K562 (cell line): Measurements from ENCODE around the gene PFKFB2. TPM values are rescaled to one million over a fixed set of nuclear protein-coding genes. Genes with fewer than 3 reads are reported as not detected.

Experiments used
- ATF3 ChIP-seq, 2 experiments: fragments of 450-650 bp in 1 of 2; sonication (generic) in 1 of 2; formaldehyde crosslinking in 1 of 2; IDR thresholded peaks in 1 of 2; conservative IDR thresholded peaks in 1 of 2; 2 replicates each; pipeline versions ENCODE4 v1.6.1 to v1.8.1; 2016 to 2023; ENCODE audit warnings: mild to moderate bottlenecking in 2 of 2, moderate library complexity in 2 of 2, inconsistent platforms in 1 of 2, missing genetic modification reagents in 1 of 2
- CTBP1 ChIP-seq: fragments of 450-650 bp; IDR thresholded peaks from 2 replicates; pipeline ENCODE4 v1.6.1; 2016; ENCODE audit warnings: borderline replicate concordance
- HMG20B ChIP-seq: fragments of 250-450 bp; sonication (Bioruptor Pico); IDR thresholded peaks from 2 replicates; pipeline ENCODE4 v1.5.0; 2021; ENCODE audit warnings: mild to moderate bottlenecking
- NCOA2 ChIP-seq, 2 experiments: fragments of 450-650 bp; IDR thresholded peaks; 2 replicates each; pipeline ENCODE4 v1.6.1; 2018; ENCODE audit warnings: mild to moderate bottlenecking in 2 of 2, moderate library complexity in 1 of 2; ENCODE audit not compliant: partially characterized antibody in 2 of 2
- NCOR1 ChIP-seq: fragments of 450-650 bp; IDR thresholded peaks from 2 replicates; pipeline ENCODE4 v1.6.1; 2016; ENCODE audit warnings: mild to moderate bottlenecking, moderate library complexity
- NR2C2 ChIP-seq, 2 experiments: fragments of 200-800 bp in 1 of 2; sonication (Bioruptor generic) in 1 of 2; sonication (generic) in 1 of 2; formaldehyde crosslinking in 1 of 2; IDR thresholded peaks; 2 replicates each; pipeline versions ENCODE4 v1.6.1 to v1.8.0; 2016 to 2022; ENCODE audit warnings: mild to moderate bottlenecking in 1 of 2, missing compliant biosample characterization in 1 of 2, missing genetic modification characterization in 1 of 2, missing genetic modification reagents in 1 of 2
- PCBP2 ChIP-seq: fragments of 200-400 bp; formaldehyde crosslinking; IDR thresholded peaks from 2 replicates; pipeline ENCODE4 v1.6.1; 2018; ENCODE audit warnings: low read length, low read depth, mild to moderate bottlenecking, moderate library complexity; ENCODE audit not compliant: poor library complexity, severe bottlenecking
- PKNOX1 ChIP-seq: fragments of 450-650 bp; IDR thresholded peaks from 2 replicates; pipeline ENCODE4 v1.6.1; 2016
- PPARD ChIP-seq: fragments of 250-450 bp; sonication (Bioruptor Pico); IDR thresholded peaks from 2 replicates; pipeline ENCODE4 v1.8.0; 2022; ENCODE audit warnings: inconsistent platforms, mild to moderate bottlenecking, moderate library complexity
- RCOR1 ChIP-seq, 2 experiments: IDR thresholded peaks; 2 replicates each; pipeline ENCODE4 v1.6.1; 2012; ENCODE audit warnings: low read depth in 2 of 2, low read length in 2 of 2, borderline replicate concordance in 1 of 2, improper control_type of control experiment in 1 of 2
- RUNX1 ChIP-seq: sonication (generic); IDR thresholded peaks from 2 replicates; pipeline ENCODE4 v1.6.1; 2016; ENCODE audit warnings: antibody characterized with exemption, low read depth
- ZNF197 ChIP-seq: fragments of 200-800 bp; sonication (Bioruptor generic); IDR thresholded peaks from 2 replicates; pipeline ENCODE4 v1.6.1; 2016; ENCODE audit warnings: low read depth, missing genetic modification characterization, missing compliant biosample characterization
- ZNF318 ChIP-seq, 2 experiments: fragments of 450-650 bp; IDR thresholded peaks; 2 replicates each; pipeline ENCODE4 v1.6.1; 2016; ENCODE audit warnings: mild to moderate bottlenecking in 2 of 2, borderline replicate concordance in 1 of 2, low read depth in 1 of 2, moderate library complexity in 1 of 2
- ZNF445 ChIP-seq: fragments of 250-450 bp; sonication (Bioruptor Pico); IDR thresholded peaks from 2 replicates; pipeline ENCODE4 v1.4.0; 2020; ENCODE audit warnings: low read depth, mild to moderate bottlenecking, moderate library complexity
- ZNF551 ChIP-seq: fragments of 250-450 bp; sonication (Bioruptor Pico); IDR thresholded peaks from 2 replicates; pipeline ENCODE4 v1.5.0; 2021; ENCODE audit warnings: mild to moderate bottlenecking, moderate library complexity
- ZNF717 ChIP-seq: fragments of 250-450 bp; sonication (Bioruptor Pico); IDR thresholded peaks from 2 replicates; pipeline ENCODE4 v1.5.0; 2021
- polyA plus RNA-seq, 8 experiments: library from polyadenylated mRNA; depleted of rRNA in 4 of 8; stranded (reverse) in 5 of 8; unstranded in 3 of 8; fragments of >200 nt; fragmentation: Nextera tagmentation in 2 of 8; fragmentation: Illumina TruSeq in 1 of 8; extraction: Ambion mirVana in 2 of 8; extraction: Trizol in 1 of 8; gene quantifications; 2 replicates each; pipeline versions ENCODE4 v1.2.1 to v1.2.3, GENCODE V29; 2011 to 2014; ENCODE audit warnings: inconsistent platforms in 1 of 8, missing spikeins in 1 of 8
- total RNA-seq, 7 experiments: library from RNA; depleted of rRNA in 6 of 7; stranded (reverse); fragments of >200 nt in 6 of 7; fragmentation: Illumina TruSeq in 2 of 7; extraction: Trizol in 2 of 7; gene quantifications; 2 replicates each; pipeline versions ENCODE4 v1.2.1 to v1.2.3, GENCODE V29; 2011 to 2021; ENCODE audit warnings: low replicate concordance in 1 of 7

The PFKFB2 gene
- total and polyA plus RNA-seq, 9 of the 15 experiments (the other 6 are each of a cell fraction or from before 2014, with no cell fraction given), result 6.9 to 26.0 (median 16.4) TPM

GRCh38 chr1:207017615-207018559 is 35.2 kb upstream of the PFKFB2 start (continued):
- TF ChIP-seq ZNF318 (IDR thresholded peaks at IDR 0.05; ENCODE audit: borderline replicate concordance in 1 of 2, low read depth in 1 of 2), result no peak
- no peak for TF ChIP-seq HMG20B (CRISPR knock-in tag)
- TF ChIP-seq ZNF717 (CRISPR knock-in tag), result no peak
- TF ChIP-seq ZNF197 (CRISPR knock-in tag), result no peak
- peak; percentile 88 for TF ChIP-seq CTBP1
- peak; percentile 54 to 66 for TF ChIP-seq NCOA2 (IDR thresholded peaks at IDR 0.05; ENCODE audit: partially characterized antibody in 2 of 2)
- TF ChIP-seq ATF3 (IDR thresholded peaks at IDR 0.05), result peak; percentile 83
- peak; percentile 59; the same call in 1 of the 2 replicates for TF ChIP-seq ATF3 (CRISPR knock-in tag; conservative IDR thresholded peaks at IDR 0.05)
- TF ChIP-seq NR2C2 (CRISPR knock-in tag; IDR thresholded peaks at IDR 0.05), result no peak
- no peak for TF ChIP-seq NR2C2 (tag; IDR thresholded peaks at IDR 0.05)
- peak; percentile 96 for TF ChIP-seq PKNOX1
- no peak for TF ChIP-seq RUNX1
- no peak for TF ChIP-seq ZNF445 (CRISPR knock-in tag)
- peak; percentile 97 for TF ChIP-seq NCOR1
- TF ChIP-seq ZNF551 (CRISPR knock-in tag), result no peak
- TF ChIP-seq PPARD (CRISPR knock-in tag), result no peak
- no peak for TF ChIP-seq PCBP2
- peak; percentile 91 to 94 for TF ChIP-seq RCOR1 (IDR thresholded peaks at IDR 0.05; ENCODE audit: borderline replicate concordance in 1 of 2, low read depth in 2 of 2, low read length in 2 of 2)
